CD4-positive, CD25-positive, alpha-beta regulatory T cell (primary cell): ENCODE measurements around the gene LRRC75B. TPM values are rescaled to one million over a fixed set of nuclear protein-coding genes. Genes with fewer than 3 reads are reported as not detected.
A peak's percentile ranks its signal among the peaks of the same experiment; 100 is the strongest.

ENCODE experiments used
- ATAC-seq, 2 donors: fragments of 150-1000 bp; cut with Tn5 transposase; one replicate each; pipeline ENCODE4 v1.10.0; 2021; ENCODE audit warnings: low read depth in 2 of 2, moderate number of reproducible peaks in 2 of 2, moderate library complexity in 1 of 2
- DNase-seq, 3 donors: peaks; one replicate each; pipeline versions ENCODE4 v3.0.0 to v3.0.0-alpha.2; 2012 to 2022; ENCODE audit warnings: mixed read lengths in 1 of 3
- H3K27ac ChIP-seq: one replicate; pipeline ENCODE4 v1.7.0; 2013; ENCODE audit warnings: mild to moderate bottlenecking, low read length; ENCODE audit not compliant: insufficient read depth, poor library complexity, severe bottlenecking
- H3K27me3 ChIP-seq: one replicate; pipeline ENCODE4 v1.7.0; 2013; ENCODE audit warnings: low read length; ENCODE audit not compliant: control insufficient read depth, insufficient read depth
- H3K36me3 ChIP-seq: one replicate; pipeline ENCODE4 v1.7.0; 2013; ENCODE audit warnings: mild to moderate bottlenecking, low read length, moderate library complexity; ENCODE audit not compliant: control insufficient read depth, insufficient read depth
- H3K4me1 ChIP-seq: 2 replicates; pipeline ENCODE4 v1.7.0; 2013; ENCODE audit warnings: mild to moderate bottlenecking, low read length; ENCODE audit not compliant: insufficient read depth, control insufficient read depth, poor library complexity, severe bottlenecking
- H3K4me3 ChIP-seq: one replicate; pipeline ENCODE4 v1.7.0; 2013; ENCODE audit warnings: low read depth, mild to moderate bottlenecking, low read length, moderate library complexity
- H3K9me3 ChIP-seq, 2 experiments: 1 replicate in 1 of 2; 2 replicates in 1 of 2; pipeline ENCODE4 v1.7.0; 2013; ENCODE audit warnings: low read length in 2 of 2, mild to moderate bottlenecking in 1 of 2, moderate library complexity in 1 of 2; ENCODE audit not compliant: control insufficient read depth in 2 of 2
- H3K27ac Mint-ChIP-seq, 3 donors: one replicate each; pipeline ENCODE4 v1.8.0; 2020 to 2022; ENCODE audit warnings: mild to moderate bottlenecking in 3 of 3, mixed read lengths in 3 of 3, moderate library complexity in 2 of 3
- H3K27me3 Mint-ChIP-seq: one replicate; pipeline ENCODE4 v1.8.0; 2022; ENCODE audit warnings: mild to moderate bottlenecking, mixed read lengths
- H3K36me3 Mint-ChIP-seq: one replicate; pipeline ENCODE4 v1.8.0; 2020; ENCODE audit warnings: mixed read lengths
- H3K4me1 Mint-ChIP-seq, 4 donors: one replicate each; pipeline ENCODE4 v1.8.0; 2020 to 2022; ENCODE audit warnings: mixed read lengths in 4 of 4, mild to moderate bottlenecking in 1 of 4
- H3K4me3 Mint-ChIP-seq, 4 donors: one replicate each; pipeline ENCODE4 v1.8.0; 2020 to 2022; ENCODE audit warnings: mild to moderate bottlenecking in 4 of 4, mixed read lengths in 4 of 4, moderate library complexity in 3 of 4
- H3K9me3 Mint-ChIP-seq, 7 donors: one replicate each; pipeline ENCODE4 v1.8.0; 2020 to 2022; ENCODE audit warnings: mixed read lengths in 7 of 7, mild to moderate bottlenecking in 3 of 7, moderate library complexity in 2 of 7
- polyA plus RNA-seq, 4 donors: library from polyadenylated mRNA; unstranded; fragments of 300-500 nt; fragmentation: Illumina TruSeq; gene quantifications; one replicate each; pipeline ENCODE4 v1.2.3, GENCODE V29; 2021
- total RNA-seq: library from RNA; stranded (reverse); gene quantifications from one replicate; pipeline ENCODE4 v1.2.3, GENCODE V29; 2022

The LRRC75B gene
- total and polyA plus RNA-seq, 5 donors from 2014 or later: 0.29 TPM; not detected in 4

GRCh38 chr22:24582056-24582814 lies 10.6 kb downstream of the LRRC75B start:
- H3K4me3 Mint-ChIP-seq: no peak overlapping the region
- no peaks in the 10 kb centered on the region for H3K27me3 Mint-ChIP-seq
- H3K4me1 ChIP-seq: no peaks in the 10 kb centered on the region
- H3K27ac Mint-ChIP-seq: no peak overlapping the region
- H3K9me3 ChIP-seq: no peaks in the 10 kb centered on the region
- H3K36me3 ChIP-seq: peaks cover 2% of the 10 kb centered on the region
- no peaks in the 10 kb centered on the region for H3K27me3 ChIP-seq
- DNase-seq: no peak
- no peak for ATAC-seq
- H3K4me3 ChIP-seq: no peak overlapping the region
- no peaks in the 10 kb centered on the region for H3K4me1 Mint-ChIP-seq
- no peak overlapping the region for H3K27ac ChIP-seq
- no peaks in the 10 kb centered on the region for H3K36me3 Mint-ChIP-seq
- H3K9me3 Mint-ChIP-seq: no peaks in the 10 kb centered on the region

- H3K27ac Mint-ChIP-seq: peak overlapping the region in 1 of 3 donors; percentile 31
Observed at GRCh38 chr22:24580276-24580675, 12.6 kb downstream of the LRRC75B start.

GRCh38 chr22:24579258-24579601 lies 13.6 kb downstream of the LRRC75B start:
- no peak for DNase-seq
- no peak for ATAC-seq
- H3K36me3 Mint-ChIP-seq: peaks cover 13% of the 10 kb centered on the region
- Histone ChIP-seq H3K27ac (no peak overlapping the region), H3K9me3 (no peaks in the 10 kb centered on the region), H3K27me3 (no peaks in the 10 kb centered on the region), H3K4me3 (no peak overlapping the region), H3K36me3 (peaks cover 14% of the 10 kb centered on the region), H3K4me1 (no peaks in the 10 kb centered on the region)
- H3K4me3 Mint-ChIP-seq: no peak overlapping the region
- no peaks in the 10 kb centered on the region for H3K27me3 Mint-ChIP-seq
- H3K9me3 Mint-ChIP-seq: no peaks in the 10 kb centered on the region
- peaks cover 0 to 5% (median 5%) of the 10 kb centered on the region in 4 donors for H3K4me1 Mint-ChIP-seq
- H3K27ac Mint-ChIP-seq: no peak overlapping the region

More at GRCh38 chr22:24580276-24580675, 12.6 kb downstream of the LRRC75B start:
- H3K4me1 Mint-ChIP-seq: peaks cover 0 to 5% (median 4%) of the 10 kb centered on the region in 4 donors
- no peaks in the 10 kb centered on the region for H3K9me3 ChIP-seq
- H3K36me3 Mint-ChIP-seq: peaks cover 5% of the 10 kb centered on the region
- no peak overlapping the region for H3K27ac ChIP-seq
- no peaks in the 10 kb centered on the region for H3K9me3 Mint-ChIP-seq
- H3K4me3 Mint-ChIP-seq: no peak overlapping the region
- no peaks in the 10 kb centered on the region for H3K4me1 ChIP-seq
- DNase-seq: no peak
- no peak overlapping the region for H3K4me3 ChIP-seq
- no peaks in the 10 kb centered on the region for H3K27me3 ChIP-seq
- H3K27me3 Mint-ChIP-seq: no peaks in the 10 kb centered on the region
- peaks cover 6% of the 10 kb centered on the region for H3K36me3 ChIP-seq
- no peak for ATAC-seq

- peaks cover 20% of the 10 kb centered on the region for H3K36me3 ChIP-seq
- H3K4me1 ChIP-seq: no peaks in the 10 kb centered on the region
- H3K27me3 Mint-ChIP-seq: no peaks in the 10 kb centered on the region
- H3K9me3 ChIP-seq: no peaks in the 10 kb centered on the region
- H3K27ac ChIP-seq: no peak overlapping the region
- H3K4me1 Mint-ChIP-seq: peaks cover 0 to 5% (median 5%) of the 10 kb centered on the region in 4 donors
- no peak overlapping the region for H3K4me3 ChIP-seq
- ATAC-seq (no peak), DNase-seq (no peak)
- no peaks in the 10 kb centered on the region for H3K9me3 Mint-ChIP-seq
- H3K36me3 Mint-ChIP-seq: peaks cover 16% of the 10 kb centered on the region
- no peak overlapping the region for H3K4me3 Mint-ChIP-seq
- H3K27ac Mint-ChIP-seq: peak overlapping the region in 1 of 3 donors; percentile 16
- H3K27me3 ChIP-seq: no peaks in the 10 kb centered on the region
Observed at GRCh38 chr22:24578355-24579257, 14.3 kb downstream of the LRRC75B start.

- peak overlapping the region in 1 of 3 donors; percentile 1 for H3K27ac Mint-ChIP-seq
- H3K9me3 ChIP-seq: no peaks in the 10 kb centered on the region
Observed at GRCh38 chr22:24576778-24577177, 16.1 kb downstream of the LRRC75B start.

GRCh38 chr22:24571266-24571665 lies 21.6 kb downstream of the LRRC75B start:
- Mint-ChIP-seq H3K4me1 (peaks cover 5 to 8% (median 6%) of the 10 kb centered on the region in 4 donors), H3K9me3 (no peaks in the 10 kb centered on the region), H3K36me3 (peaks cover 45% of the 10 kb centered on the region), H3K27me3 (no peaks in the 10 kb centered on the region), H3K27ac (no peak overlapping the region), H3K4me3 (no peak overlapping the region)
- Histone ChIP-seq H3K27me3 (no peaks in the 10 kb centered on the region), H3K9me3 (no peaks in the 10 kb centered on the region), H3K4me3 (no peak overlapping the region), H3K4me1 (no peaks in the 10 kb centered on the region), H3K27ac (no peak overlapping the region), H3K36me3 (peaks cover 76% of the 10 kb centered on the region)
- ATAC-seq: no peak
- DNase-seq: no peak

More at GRCh38 chr22:24576778-24577177, 16.1 kb downstream of the LRRC75B start:
- no peak overlapping the region for H3K27ac ChIP-seq
- no peak for DNase-seq
- no peaks in the 10 kb centered on the region for H3K9me3 Mint-ChIP-seq
- ATAC-seq: no peak
- no peaks in the 10 kb centered on the region for H3K27me3 ChIP-seq
- peaks cover 31% of the 10 kb centered on the region for H3K36me3 Mint-ChIP-seq
- H3K36me3 ChIP-seq: peaks cover 36% of the 10 kb centered on the region
- peaks cover 0 to 5% (median 5%) of the 10 kb centered on the region in 4 donors for H3K4me1 Mint-ChIP-seq
- H3K4me3 Mint-ChIP-seq: no peak overlapping the region
- H3K4me1 ChIP-seq: no peaks in the 10 kb centered on the region
- no peaks in the 10 kb centered on the region for H3K27me3 Mint-ChIP-seq
- no peak overlapping the region for H3K4me3 ChIP-seq

GRCh38 chr22:24567668-24568067 lies 25.2 kb downstream of the LRRC75B start:
- DNase-seq (no peak), ATAC-seq (no peak)
- H3K4me3 Mint-ChIP-seq: no peak overlapping the region
- no peak overlapping the region for H3K4me3 ChIP-seq
- H3K36me3 ChIP-seq: peaks cover 71% of the 10 kb centered on the region
- H3K9me3 ChIP-seq: no peaks in the 10 kb centered on the region
- H3K9me3 Mint-ChIP-seq: no peaks in the 10 kb centered on the region
- peaks cover 32% of the 10 kb centered on the region for H3K36me3 Mint-ChIP-seq
- peak overlapping the region in 1 of 3 donors; percentile 69 for H3K27ac Mint-ChIP-seq
- H3K27me3 Mint-ChIP-seq: no peaks in the 10 kb centered on the region
- H3K4me1 Mint-ChIP-seq: peaks cover 10 to 43% (median 24%) of the 10 kb centered on the region in 4 donors
- peaks cover 12% of the 10 kb centered on the region for H3K4me1 ChIP-seq
- H3K27ac ChIP-seq: no peak overlapping the region
- H3K27me3 ChIP-seq: no peaks in the 10 kb centered on the region
